Muscle layer of colon (tissue), 2 donors: ENCODE data around the gene FKBP1A.
"Not testable (repeated sequence)": the region's sequence is repeated elsewhere in the genome, so short reads cannot be mapped to it uniquely, and the experiment has no call there.

Experiments used
- H3K27ac ChIP-seq: one replicate; pipeline ENCODE4 v1.7.0; 2013; ENCODE audit warnings: low read depth, mild to moderate bottlenecking, low read length, moderate library complexity
- H3K27me3 ChIP-seq, 2 donors: one replicate each; pipeline ENCODE4 v1.7.0; 2013; ENCODE audit warnings: low read length in 2 of 2, mild to moderate bottlenecking in 2 of 2; ENCODE audit not compliant: insufficient read depth in 2 of 2, control insufficient read depth in 1 of 2
- H3K36me3 ChIP-seq: one replicate; pipeline ENCODE4 v1.7.0; 2013; ENCODE audit warnings: mild to moderate bottlenecking, low read length; ENCODE audit not compliant: insufficient read depth
- H3K4me1 ChIP-seq: one replicate; pipeline ENCODE4 v1.7.0; 2013; ENCODE audit warnings: mild to moderate bottlenecking, low read length; ENCODE audit not compliant: insufficient read depth
- H3K4me3 ChIP-seq, 2 donors: one replicate each; pipeline ENCODE4 v1.7.0; 2013; ENCODE audit warnings: low read length in 2 of 2, low read depth in 1 of 2, mild to moderate bottlenecking in 1 of 2, moderate library complexity in 1 of 2
- H3K9ac ChIP-seq: one replicate; pipeline ENCODE4 v1.7.0; 2013; ENCODE audit warnings: low read length
- H3K9me3 ChIP-seq: one replicate; pipeline ENCODE4 v1.7.0; 2013; ENCODE audit warnings: mild to moderate bottlenecking, low read length
- donor health status: abdominal sarcoma.
- donor health status: Adenocarcinoma of cecum.

The FKBP1A gene

DNA sequence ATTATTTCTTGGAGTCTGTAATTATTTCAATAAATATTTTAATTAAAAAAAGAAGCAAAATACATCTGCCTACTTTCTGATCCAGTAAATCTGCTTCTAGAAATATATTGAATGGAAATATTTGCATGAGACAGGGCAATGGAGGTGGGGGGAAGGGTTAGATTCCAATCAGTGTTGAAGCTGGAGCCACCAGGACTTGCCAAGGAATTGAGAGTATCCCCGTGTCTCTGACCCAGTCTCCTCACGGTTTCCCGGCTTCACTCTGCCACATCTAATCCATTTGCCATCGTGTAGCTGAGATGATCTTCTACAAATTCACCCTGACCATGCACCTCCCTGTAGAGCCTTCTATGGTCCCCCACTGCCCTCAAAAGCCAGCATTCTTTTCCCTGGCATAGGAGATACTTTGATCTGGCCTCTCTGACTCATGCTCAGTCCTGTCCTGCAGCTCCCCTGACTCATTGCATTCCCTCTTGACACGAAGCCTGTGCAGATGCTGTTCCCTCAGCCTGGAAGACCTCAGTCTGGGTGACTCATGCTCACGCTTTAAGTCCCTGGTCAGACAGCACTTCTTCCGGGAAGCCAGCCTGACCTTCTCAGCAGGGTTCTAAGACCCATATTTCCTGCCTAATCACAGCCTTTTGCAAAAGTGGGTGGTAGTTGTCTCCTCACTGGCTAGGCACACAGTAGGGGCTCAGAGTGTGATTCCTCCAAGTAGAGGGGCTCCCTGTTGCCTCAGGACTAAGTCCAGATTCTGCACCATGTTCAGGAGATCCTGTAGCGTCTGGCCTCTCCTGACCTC lies 23.0 kb upstream of the FKBP1A start:
- Histone ChIP-seq H3K9me3 (no peaks in the 10 kb centered on the region), H3K36me3 (no peaks in the 10 kb centered on the region), H3K27me3 (peaks cover 0 to 3% of the 10 kb centered on the region in 2 donors), H3K9ac (no peak overlapping the region), H3K4me3 (no peak overlapping the region), H3K27ac (no peak overlapping the region), H3K4me1 (no peaks in the 10 kb centered on the region)

- Histone ChIP-seq H3K4me3 (no peak overlapping the region), H3K9ac (no peak overlapping the region), H3K9me3 (no peaks in the 10 kb centered on the region), H3K27ac (no peak overlapping the region), H3K36me3 (no peaks in the 10 kb centered on the region), H3K27me3 (peaks cover 0 to 3% of the 10 kb centered on the region in 2 donors), H3K4me1 (no peaks in the 10 kb centered on the region)
Observed at GRCh38 chr20:1414982-1415381, 22.1 kb upstream of the FKBP1A start.

- H3K27me3 ChIP-seq: no peaks in the 10 kb centered on the region
- no peaks in the 10 kb centered on the region for H3K9me3 ChIP-seq
- H3K27ac ChIP-seq: no peak overlapping the region
- no peak overlapping the region for H3K4me3 ChIP-seq
- no peaks in the 10 kb centered on the region for H3K4me1 ChIP-seq
- no peaks in the 10 kb centered on the region for H3K36me3 ChIP-seq
- no peak overlapping the region for H3K9ac ChIP-seq
Observed at GRCh38 chr20:1405801-1406200, 12.9 kb upstream of the FKBP1A start.

GRCh38 chr20:1403624-1404023 lies 10.8 kb upstream of the FKBP1A start:
- H3K9me3 ChIP-seq: no peaks in the 10 kb centered on the region
- H3K27me3 ChIP-seq: peaks cover 3 to 4% of the 10 kb centered on the region in 2 donors
- H3K9ac ChIP-seq: no peak overlapping the region
- H3K36me3 ChIP-seq: no peaks in the 10 kb centered on the region
- no peak overlapping the region for H3K27ac ChIP-seq
- no peaks in the 10 kb centered on the region for H3K4me1 ChIP-seq
- no peak overlapping the region for H3K4me3 ChIP-seq

GRCh38 chr20:1402149-1402548 lies 9.3 kb upstream of the FKBP1A start:
- H3K9ac ChIP-seq: no peak overlapping the region
- H3K27me3 ChIP-seq: peaks cover 9 to 10% of the 10 kb centered on the region in 2 donors
- H3K9me3 ChIP-seq: no peaks in the 10 kb centered on the region
- H3K36me3 ChIP-seq: no peaks in the 10 kb centered on the region
- no peak overlapping the region for H3K4me3 ChIP-seq
- H3K27ac ChIP-seq: no peak overlapping the region
- H3K4me1 ChIP-seq: no peaks in the 10 kb centered on the region

- Histone ChIP-seq H3K4me1 (no peaks in the 10 kb centered on the region), H3K9ac (no peak overlapping the region), H3K27ac (no peak overlapping the region), H3K4me3 (no peak overlapping the region), H3K36me3 (no peaks in the 10 kb centered on the region), H3K9me3 (no peaks in the 10 kb centered on the region), H3K27me3 (peaks cover 9 to 13% of the 10 kb centered on the region in 2 donors)
Observed at GRCh38 chr20:1401451-1401907, 8.6 kb upstream of the FKBP1A start.

- H3K9ac ChIP-seq, H3K27ac ChIP-seq, H3K9me3 ChIP-seq, H3K4me3 ChIP-seq, H3K36me3 ChIP-seq, H3K4me1 ChIP-seq: not testable (repeated sequence)
- peaks cover 9 to 14% of the 10 kb centered on the region in 2 donors for H3K27me3 ChIP-seq
Observed at GRCh38 chr20:1399678-1400366, 7.0 kb upstream of the FKBP1A start.

DNA sequence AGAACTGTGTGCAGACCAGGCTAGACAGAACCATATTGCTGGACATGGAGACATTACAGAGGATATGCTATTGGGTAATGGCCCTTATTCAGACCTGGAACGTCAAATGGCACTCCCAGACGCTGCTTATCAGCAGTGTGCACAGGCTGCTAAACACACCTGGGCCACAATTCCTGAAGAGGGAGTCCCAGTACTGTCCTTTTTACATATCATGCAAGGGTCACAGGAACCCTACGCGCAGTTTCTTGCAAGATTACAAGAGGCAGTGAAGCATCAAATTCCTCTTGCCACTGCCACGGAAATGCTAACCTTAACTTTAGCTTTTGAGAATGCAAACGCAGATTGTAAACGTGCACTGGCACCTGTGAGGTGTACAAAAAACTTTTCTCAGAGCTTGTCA lies 5.3 kb upstream of the FKBP1A start:
- H3K4me1 ChIP-seq, H3K4me3 ChIP-seq, H3K9me3 ChIP-seq, H3K9ac ChIP-seq, H3K27ac ChIP-seq, H3K36me3 ChIP-seq: not testable (repeated sequence)
- peaks cover 9 to 14% of the 10 kb centered on the region in 2 donors for H3K27me3 ChIP-seq

DNA sequence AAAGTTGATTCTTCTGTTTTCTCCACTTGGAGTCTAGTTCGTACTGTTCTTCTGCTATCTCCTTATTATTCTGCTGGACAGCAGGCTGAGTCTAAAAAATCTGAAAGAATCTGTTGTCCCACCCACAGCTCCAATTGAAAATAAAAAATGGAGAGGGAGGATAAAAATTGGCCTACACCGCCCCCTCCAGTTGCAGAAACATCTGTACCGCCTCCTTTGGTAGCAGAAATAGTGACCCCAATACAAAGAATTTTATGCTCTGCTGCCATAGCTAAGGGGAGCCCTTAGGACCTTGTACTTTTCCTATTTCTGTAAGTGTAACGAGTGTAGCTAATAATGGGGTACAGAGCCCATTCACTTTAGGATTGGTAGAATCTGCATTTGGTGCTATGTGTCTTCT lies 4.9 kb upstream of the FKBP1A start:
- H3K4me3 ChIP-seq: no peak overlapping the region
- no peak overlapping the region for H3K27ac ChIP-seq
- H3K9ac ChIP-seq: no peak overlapping the region

GRCh38 chr20:1396702-1397101 lies 3.8 kb upstream of the FKBP1A start:
- no peaks in the 10 kb centered on the region for H3K36me3 ChIP-seq
- H3K4me1 ChIP-seq: peaks cover 13% of the 10 kb centered on the region
- no peaks in the 10 kb centered on the region for H3K9me3 ChIP-seq
- no peak overlapping the region for H3K27ac ChIP-seq
- no peak overlapping the region for H3K9ac ChIP-seq
- peaks cover 9 to 14% of the 10 kb centered on the region in 2 donors for H3K27me3 ChIP-seq
- H3K4me3 ChIP-seq: no peak overlapping the region

More for the DNA sequence above, 4.9 kb upstream of the FKBP1A start:
- peaks cover 8% of the 10 kb centered on the region for H3K4me1 ChIP-seq
- H3K36me3 ChIP-seq: no peaks in the 10 kb centered on the region
- H3K27me3 ChIP-seq: peaks cover 9 to 14% of the 10 kb centered on the region in 2 donors
- H3K9me3 ChIP-seq: no peaks in the 10 kb centered on the region

- Histone ChIP-seq H3K9me3 (no peaks in the 10 kb centered on the region), H3K36me3 (no peaks in the 10 kb centered on the region), H3K4me3 (no peak overlapping the region), H3K9ac (no peak overlapping the region), H3K27ac (no peak overlapping the region), H3K4me1 (peaks cover 18% of the 10 kb centered on the region), H3K27me3 (peaks cover 9 to 14% of the 10 kb centered on the region in 2 donors)
Observed at GRCh38 chr20:1396264-1396663, 3.4 kb upstream of the FKBP1A start.
